Measurements from ENCODE around the gene ZNF354C. TPM values are rescaled to one million over a fixed set of nuclear protein-coding genes. Genes with fewer than 3 reads are reported as not detected.

Gene ZNF354C
- 6.2 and 7.7 TPM in 2 replicates for total RNA-seq

DNA sequence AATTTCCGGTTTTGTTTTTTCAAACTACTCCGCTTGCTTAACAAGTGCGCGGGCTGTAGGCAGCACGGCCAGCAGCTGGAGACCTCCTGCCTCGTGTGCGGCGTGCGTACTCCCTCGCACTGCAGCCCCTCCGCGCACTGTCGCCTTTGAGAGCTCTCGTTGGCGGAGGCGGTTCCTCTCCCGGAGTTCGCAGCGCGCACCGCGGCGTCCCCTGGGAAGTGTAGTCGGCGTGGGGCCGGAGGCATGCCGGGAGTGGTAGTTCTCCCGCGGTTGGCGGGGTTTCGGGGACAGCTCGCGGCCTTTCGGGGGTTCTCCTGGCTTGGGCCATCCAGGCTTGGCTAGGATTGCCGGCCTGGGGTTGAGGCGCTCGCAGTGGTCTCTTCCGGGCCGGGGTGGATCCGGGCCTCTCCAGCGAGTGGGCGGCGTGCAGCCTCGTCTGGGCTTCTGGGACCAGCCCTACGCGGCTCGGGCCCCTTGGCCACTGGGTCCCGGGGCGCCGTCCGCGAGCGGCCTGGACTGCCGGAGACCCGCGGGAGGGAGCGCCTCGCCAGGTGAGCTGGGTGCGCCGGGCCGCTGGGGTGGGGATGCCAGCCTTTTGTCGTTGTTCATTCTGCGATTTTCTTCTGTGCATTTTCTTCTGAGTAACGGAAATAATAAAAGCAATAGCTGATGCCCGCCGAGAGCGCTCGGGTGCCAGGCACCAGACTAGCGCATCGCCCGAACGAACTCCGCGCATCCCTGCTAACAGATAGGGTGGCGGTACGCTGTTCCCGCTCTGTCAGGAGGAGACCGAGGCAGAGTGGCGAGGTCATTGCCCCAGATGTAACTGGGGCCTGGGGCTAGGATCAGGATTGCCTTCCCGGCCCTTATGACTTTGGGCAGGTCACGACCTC, at the start of gene ZNF354C:
Gene ZNF354C (plus strand): TSS at position 258 of the 893 bp plus-strand sequence. CDS start 1,696 bp downstream, outside the sequence.

DNA sequence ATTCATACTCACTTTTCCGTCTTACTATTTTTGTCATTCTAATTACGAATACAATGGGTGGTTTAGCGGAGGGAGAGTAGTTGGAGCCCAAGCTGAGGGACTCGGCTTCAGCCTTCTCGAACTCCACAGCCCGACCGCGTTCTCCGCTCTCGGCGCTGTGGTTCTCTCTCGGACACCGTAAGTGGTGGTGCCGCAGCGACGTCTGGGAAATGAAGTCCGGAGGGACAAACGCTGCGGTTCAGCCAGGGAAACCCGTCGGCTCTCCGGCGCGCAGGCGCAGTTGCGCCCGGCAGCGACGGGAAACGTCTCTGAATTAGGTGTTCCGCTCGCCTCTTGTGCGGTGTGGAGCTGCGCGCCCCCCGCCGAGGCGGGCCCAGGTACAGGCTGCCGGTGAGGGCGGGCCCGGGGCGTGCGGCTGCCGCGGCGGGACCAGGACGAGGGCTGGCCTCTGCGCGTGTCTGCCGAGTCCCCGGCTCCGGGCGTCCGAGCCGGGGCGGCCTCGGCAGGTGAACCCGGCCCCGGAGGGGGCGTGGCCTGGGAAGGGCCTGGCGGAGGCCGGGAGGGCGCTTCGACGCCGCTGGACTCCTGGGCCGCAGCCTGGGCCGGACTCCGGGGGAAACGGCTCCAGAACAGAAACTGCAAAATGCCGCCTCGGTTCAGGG, 36.5 kb upstream of the ZNF354C start, which contains the start of gene ZNF879:
Gene ZNF879 (plus strand): TSS at position 277 of the 662 bp plus-strand sequence. CDS start 1,201 bp downstream, outside the sequence.

Other genes with a start within 250 kb of the ZNF354C start
- gene ZNF354B, start 200.4 kb upstream of the ZNF354C start, total RNA-seq = 7.3 and 10.8 TPM in 2 replicates
- 0.33 and 0.52 TPM in 2 replicates for gene ZFP2, start 164.5 kb upstream of the ZNF354C start, total RNA-seq
- 0.09 and 0.11 TPM in 2 replicates for gene ZNF454, start 119.2 kb upstream of the ZNF354C start, total RNA-seq
- gene GRM6, start 65.1 kb upstream of the ZNF354C start, total RNA-seq = not detected in 2 replicates
- 3.8 and 6.4 TPM in 2 replicates for gene ZNF879, start 36.6 kb upstream of the ZNF354C start, total RNA-seq